ENCODE data around the gene RILPL1. TPM values are rescaled to one million over a fixed set of nuclear protein-coding genes. Genes with fewer than 3 reads are reported as not detected.

The RILPL1 gene
- total RNA-seq, 1 experiment from 2014 or later: 9.7 TPM

- DNase-seq: no peak
- Mint-ChIP-seq H3K9me3 (ENCODE audit: low read depth, unreplicated experiment) (no peaks in the 10 kb centered on the region), H3K27ac (ENCODE audit: unreplicated experiment) (no peak overlapping the region), H3K4me3 (ENCODE audit: low read depth, unreplicated experiment) (no peak overlapping the region), H3K27me3 (ENCODE audit: unreplicated experiment) (no peaks in the 10 kb centered on the region), H3K36me3 (ENCODE audit: insufficient read depth, unreplicated experiment) (peaks cover 5% of the 10 kb centered on the region), H3K4me1 (ENCODE audit: low read depth, unreplicated experiment) (no peaks in the 10 kb centered on the region)
- intact Hi-C loops (cut with micrococcal nuclease; ENCODE audit: unreplicated experiment): no loop called here
- no peak for TF ChIP-seq CTCF (IDR thresholded peaks at IDR 0.05; ENCODE audit: unreplicated experiment)
- CTCF ChIA-PET: interaction anchor here (0.6 kb wide), 1 partner anchor 96 kb away, joined by 5 read pairs; the partner anchor contains the start of gene TMED2
- BruUV-seq (replicated peaks): no TSS peak
These were observed 44.8 kb downstream of the RILPL1 start for GRCh38 chr12:123488539-123489230.

GRCh38 chr12:123487428-123487827 lies 46.1 kb downstream of the RILPL1 start:
- intact Hi-C loops (cut with micrococcal nuclease; ENCODE audit: unreplicated experiment): no loop called here
- no peaks in the 10 kb centered on the region for H3K4me1 Mint-ChIP-seq (ENCODE audit: low read depth, unreplicated experiment)
- H3K27ac Mint-ChIP-seq (ENCODE audit: unreplicated experiment): no peak overlapping the region
- no peaks in the 10 kb centered on the region for H3K9me3 Mint-ChIP-seq (ENCODE audit: low read depth, unreplicated experiment)
- CTCF ChIA-PET: no interaction called here
- BruUV-seq (replicated peaks): no TSS peak
- TF ChIP-seq CTCF (IDR thresholded peaks at IDR 0.05; ENCODE audit: unreplicated experiment): no peak
- DNase-seq: no peak
- no peaks in the 10 kb centered on the region for H3K27me3 Mint-ChIP-seq (ENCODE audit: unreplicated experiment)
- peaks cover 9% of the 10 kb centered on the region for H3K36me3 Mint-ChIP-seq (ENCODE audit: insufficient read depth, unreplicated experiment)
- no peak overlapping the region for H3K4me3 Mint-ChIP-seq (ENCODE audit: low read depth, unreplicated experiment)

- DNase-seq: no peak
- TF ChIP-seq CTCF (IDR thresholded peaks at IDR 0.05; ENCODE audit: unreplicated experiment): no peak
- no peak overlapping the region for H3K27ac Mint-ChIP-seq (ENCODE audit: unreplicated experiment)
- intact Hi-C loops (cut with micrococcal nuclease; ENCODE audit: unreplicated experiment): no loop called here
- H3K36me3 Mint-ChIP-seq (ENCODE audit: insufficient read depth, unreplicated experiment): peaks cover 9% of the 10 kb centered on the region
- no peak overlapping the region for H3K4me3 Mint-ChIP-seq (ENCODE audit: low read depth, unreplicated experiment)
- CTCF ChIA-PET: interaction anchor here (0.6 kb wide), 1 partner anchor 22 kb away, joined by 4 read pairs; no protein-coding TSS in a partner anchor
- no peaks in the 10 kb centered on the region for H3K27me3 Mint-ChIP-seq (ENCODE audit: unreplicated experiment)
- BruUV-seq (replicated peaks): no TSS peak
- no peaks in the 10 kb centered on the region for H3K9me3 Mint-ChIP-seq (ENCODE audit: low read depth, unreplicated experiment)
- no peaks in the 10 kb centered on the region for H3K4me1 Mint-ChIP-seq (ENCODE audit: low read depth, unreplicated experiment)
These were observed 47.8 kb downstream of the RILPL1 start for GRCh38 chr12:123485756-123486155.

- BruUV-seq (replicated peaks): no TSS peak
- H3K36me3 Mint-ChIP-seq (ENCODE audit: insufficient read depth, unreplicated experiment): peaks cover 6% of the 10 kb centered on the region
- no peak overlapping the region for H3K27ac Mint-ChIP-seq (ENCODE audit: unreplicated experiment)
- no peak for DNase-seq
- CTCF ChIA-PET: interaction anchor here (0.6 kb wide), 1 partner anchor 32 kb away, joined by 7 read pairs; no protein-coding TSS in a partner anchor
- TF ChIP-seq CTCF (IDR thresholded peaks at IDR 0.05; ENCODE audit: unreplicated experiment): no peak
- intact Hi-C loops (cut with micrococcal nuclease; ENCODE audit: unreplicated experiment): no loop called here
- no peak overlapping the region for H3K4me3 Mint-ChIP-seq (ENCODE audit: low read depth, unreplicated experiment)
- H3K27me3 Mint-ChIP-seq (ENCODE audit: unreplicated experiment): no peaks in the 10 kb centered on the region
- no peaks in the 10 kb centered on the region for H3K9me3 Mint-ChIP-seq (ENCODE audit: low read depth, unreplicated experiment)
- no peaks in the 10 kb centered on the region for H3K4me1 Mint-ChIP-seq (ENCODE audit: low read depth, unreplicated experiment)
These were observed 49.8 kb downstream of the RILPL1 start for GRCh38 chr12:123483602-123484248.

Measured in Calu3 (cell line).